A673 (cell line): ENCODE results near the gene CAMK1D. TPM values are rescaled to one million over a fixed set of nuclear protein-coding genes. Genes with fewer than 3 reads are reported as not detected.

ENCODE experiments used
- BruUV-seq: library from RNA; stranded (reverse); fragments of 400-500 nt; replicated peaks from 2 replicates; lab custom pipeline; 2021; lab: Mats Ljungman, UMichigan
- CTCF ChIA-PET: fragments of 300-600 bp; sonication (Branson Sonifier 250); formaldehyde crosslinking; loops from one replicate; lab custom pipeline; 2022; ENCODE audit warnings: antibody characterized with exemption; lab: Charles Lee
- POLR2A ChIA-PET: fragments of 300-600 bp; sonication (Branson Sonifier 250); formaldehyde crosslinking; loops from one replicate; lab custom pipeline; 2022; ENCODE audit warnings: antibody characterized with exemption; ENCODE audit not compliant: low non-redundant PET; lab: Charles Lee
- DNase-seq: peaks from one replicate; pipeline ENCODE4 v3.0.0-alpha.2; 2015; ENCODE audit warnings: low spot score
- H3K27ac ChIP-seq: fragments of 200-600 bp; sonication (generic); 2 replicates; pipeline ENCODE4 v1.5.1; 2016; ENCODE audit warnings: mixed run types, low read depth, mild to moderate bottlenecking, mixed read lengths, antibody characterized with exemption, low read length; ENCODE audit not compliant: poor library complexity, severe bottlenecking
- H3K27me3 ChIP-seq: fragments of 200-600 bp; sonication (generic); replicated peaks from 2 replicates; pipeline ENCODE4 v1.6.1; 2017; ENCODE audit warnings: mixed run types, low read depth, mild to moderate bottlenecking, mixed read lengths, antibody characterized with exemption, low read length; ENCODE audit not compliant: insufficient read depth, poor library complexity
- H3K36me3 ChIP-seq: fragments of 200-600 bp; sonication (generic); 2 replicates; pipeline ENCODE4 v1.6.1; 2016; ENCODE audit warnings: mixed run types, mild to moderate bottlenecking, mixed read lengths, antibody characterized with exemption, low read length; ENCODE audit not compliant: insufficient read depth, poor library complexity, severe bottlenecking
- H3K4me1 ChIP-seq: fragments of 200-600 bp; sonication (generic); 2 replicates; pipeline ENCODE4 v1.6.1; 2017; ENCODE audit warnings: mixed run types, mild to moderate bottlenecking, mixed read lengths, antibody characterized with exemption, low read length; ENCODE audit not compliant: insufficient read depth, poor library complexity, severe bottlenecking
- H3K4me3 ChIP-seq: fragments of 200-600 bp; sonication (generic); 2 replicates; pipeline ENCODE4 v1.5.1; 2016; ENCODE audit warnings: low read depth, mixed run types, mild to moderate bottlenecking, mixed read lengths, low read length; ENCODE audit not compliant: poor library complexity, severe bottlenecking
- H3K9me3 ChIP-seq: fragments of 200-600 bp; sonication (generic); 2 replicates; pipeline ENCODE4 v1.6.1; 2016; ENCODE audit warnings: mixed run types, low read depth, mild to moderate bottlenecking, mixed read lengths, antibody characterized with exemption, low read length; ENCODE audit not compliant: poor library complexity, severe bottlenecking
- CTCF ChIP-seq: fragments of 300-800, 200-600 bp; sonication (generic); conservative IDR thresholded peaks from 2 replicates; pipeline ENCODE4 v1.5.1; 2017; ENCODE audit warnings: low read depth, mild to moderate bottlenecking, antibody characterized with exemption, low read length, moderate library complexity, mixed read lengths
- EZH2 ChIP-seq: fragments of 200-600 bp; sonication (generic); IDR thresholded peaks from 2 replicates; pipeline ENCODE4 v1.6.1; 2017; ENCODE audit warnings: borderline replicate concordance, low read depth, mild to moderate bottlenecking, mixed read lengths, antibody characterized with exemption, low read length; ENCODE audit not compliant: poor library complexity, severe bottlenecking
- intact Hi-C: fragments of 100-400 bp; cut with micrococcal nuclease; formaldehyde crosslinking; loops from one replicate; pipeline ENCODE4 v1.10.0; 2022; ENCODE audit not compliant: unreplicated experiment
- total RNA-seq: library from RNA; stranded (reverse); gene quantifications from 2 replicates; pipeline ENCODE4 v1.2.3, GENCODE V29; 2021

Gene CAMK1D
- total RNA-seq, 1 experiment from 2014 or later = 23.7 TPM

GRCh38 chr10:12504176-12504575 is 154.8 kb downstream of the CAMK1D start:
- peaks cover 36% of the 10 kb centered on the region for H3K4me1 ChIP-seq
- no peak overlapping the region for H3K4me3 ChIP-seq
- no peaks in the 10 kb centered on the region for H3K27me3 ChIP-seq
- POLR2A ChIA-PET = no interaction called here
- CTCF ChIA-PET = no interaction called here
- BruUV-seq = no TSS peak
- H3K27ac ChIP-seq = no peak overlapping the region
- intact Hi-C loops = no loop called here
- TF ChIP-seq EZH2 (no peak), CTCF (no peak)
- DNase-seq = no peak
- no peaks in the 10 kb centered on the region for H3K9me3 ChIP-seq
- H3K36me3 ChIP-seq = no peaks in the 10 kb centered on the region

- Histone ChIP-seq H3K27ac (no peak overlapping the region), H3K36me3 (no peaks in the 10 kb centered on the region), H3K27me3 (no peaks in the 10 kb centered on the region), H3K4me3 (no peak overlapping the region), H3K9me3 (no peaks in the 10 kb centered on the region), H3K4me1 (peaks cover 36% of the 10 kb centered on the region)
- ChIA-PET POLR2A (no interaction called here), CTCF (no interaction called here)
- TF ChIP-seq CTCF = no peak
- no peak for TF ChIP-seq EZH2
- intact Hi-C loops = no loop called here
- DNase-seq = no peak
- BruUV-seq = no TSS peak
These were observed 155.3 kb downstream of the CAMK1D start for GRCh38 chr10:12504628-12505027.

- TF ChIP-seq CTCF (no peak), EZH2 (no peak)
- DNase-seq = no peak
- H3K9me3 ChIP-seq = no peaks in the 10 kb centered on the region
- H3K27me3 ChIP-seq = no peaks in the 10 kb centered on the region
- H3K4me1 ChIP-seq = peaks cover 36% of the 10 kb centered on the region
- CTCF ChIA-PET = no interaction called here
- BruUV-seq = no TSS peak
- H3K36me3 ChIP-seq = no peaks in the 10 kb centered on the region
- H3K27ac ChIP-seq = no peak overlapping the region
- no peak overlapping the region for H3K4me3 ChIP-seq
- intact Hi-C loops = no loop called here
- POLR2A ChIA-PET = no interaction called here
These were observed 156.3 kb downstream of the CAMK1D start for GRCh38 chr10:12505683-12506082.
